Skin epidermis (tissue), 12 donors: ENCODE results near the gene COX5B.
A peak's percentile ranks its signal among the peaks of the same experiment; 100 is the strongest.
"Not testable (repeated sequence)": the region's sequence is repeated elsewhere in the genome, so short reads cannot be mapped to it uniquely, and the experiment has no call there.

Source experiments
- H3K27ac ChIP-seq, 21 experiments: fragments of 200-600 bp; sonication (generic) in 11 of 21; one replicate each; pipeline ENCODE4 v1.5.0; 2020; ENCODE audit warnings: mild to moderate bottlenecking in 3 of 21, inconsistent platforms in 2 of 21, moderate library complexity in 2 of 21
- H3K4me3 ChIP-seq, 7 experiments: fragments of 200-600 bp; sonication (generic) in 2 of 7; one replicate each; pipeline ENCODE4 v1.5.0; 2020; ENCODE audit warnings: inconsistent platforms in 2 of 7, mild to moderate bottlenecking in 2 of 7, moderate library complexity in 1 of 7

The COX5B gene

DNA sequence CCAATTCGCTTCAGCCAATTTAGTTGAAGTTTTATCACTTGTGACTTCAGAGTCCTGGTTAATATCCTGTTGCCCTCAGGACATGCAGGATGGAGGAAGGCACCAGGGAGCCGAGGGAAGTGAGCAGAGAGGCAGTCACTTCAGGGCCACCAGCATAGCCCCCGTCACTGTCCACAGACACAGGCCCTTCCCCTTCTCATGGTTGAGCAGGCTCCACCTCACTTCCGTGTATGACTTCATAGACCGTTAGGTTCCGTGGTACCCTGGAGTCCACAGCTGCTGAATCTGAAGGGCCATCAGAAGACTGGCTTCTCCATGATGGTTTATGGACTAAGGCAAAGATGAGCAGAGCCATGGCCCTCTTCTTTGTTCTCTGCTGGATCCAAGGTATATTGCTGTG lies 23.6 kb downstream of the COX5B start, which contains the start of gene C2orf92:
TSS of gene C2orf92 (plus strand) at position 266 of the 400 bp plus-strand sequence. CDS start at position 342, 76 bp downstream.
- no peak within 1 kb of the TSS for H3K27ac ChIP-seq
- no peak within 1 kb of the TSS for H3K4me3 ChIP-seq

GRCh38 chr2:97670471-97670870 lies 24.6 kb downstream of the COX5B start:
- Histone ChIP-seq H3K4me3 (no peak overlapping the region), H3K27ac (no peak overlapping the region)

GRCh38 chr2:97671526-97671925 lies 25.7 kb downstream of the COX5B start:
- H3K4me3 ChIP-seq = no peak overlapping the region

GRCh38 chr2:97672606-97673140 lies 26.8 kb downstream of the COX5B start:
- not testable (repeated sequence) for H3K27ac ChIP-seq, H3K4me3 ChIP-seq

More at GRCh38 chr2:97671526-97671925, 25.7 kb downstream of the COX5B start:
- H3K27ac ChIP-seq = no peak overlapping the region

- no peak overlapping the region for H3K4me3 ChIP-seq
- H3K27ac ChIP-seq = no peak overlapping the region
These were observed 27.5 kb downstream of the COX5B start for GRCh38 chr2:97673182-97673914.

GRCh38 chr2:97673915-97674283 lies 28.0 kb downstream of the COX5B start:
- H3K27ac ChIP-seq = no peak overlapping the region
- H3K4me3 ChIP-seq = no peak overlapping the region

GRCh38 chr2:97675430-97676113 lies 29.7 kb downstream of the COX5B start:
- Histone ChIP-seq H3K4me3 (no peak overlapping the region), H3K27ac (no peak overlapping the region)

- no peak overlapping the region for H3K4me3 ChIP-seq
- H3K27ac ChIP-seq = no peak overlapping the region
These were observed 30.8 kb downstream of the COX5B start for GRCh38 chr2:97676620-97677019.

GRCh38 chr2:97677480-97677879 lies 31.6 kb downstream of the COX5B start:
- H3K27ac ChIP-seq = no peak overlapping the region

GRCh38 chr2:97678298-97678697 lies 32.4 kb downstream of the COX5B start:
- Histone ChIP-seq H3K27ac (no peak overlapping the region), H3K4me3 (no peak overlapping the region)

More at GRCh38 chr2:97677480-97677879, 31.6 kb downstream of the COX5B start:
- H3K4me3 ChIP-seq = no peak overlapping the region

DNA sequence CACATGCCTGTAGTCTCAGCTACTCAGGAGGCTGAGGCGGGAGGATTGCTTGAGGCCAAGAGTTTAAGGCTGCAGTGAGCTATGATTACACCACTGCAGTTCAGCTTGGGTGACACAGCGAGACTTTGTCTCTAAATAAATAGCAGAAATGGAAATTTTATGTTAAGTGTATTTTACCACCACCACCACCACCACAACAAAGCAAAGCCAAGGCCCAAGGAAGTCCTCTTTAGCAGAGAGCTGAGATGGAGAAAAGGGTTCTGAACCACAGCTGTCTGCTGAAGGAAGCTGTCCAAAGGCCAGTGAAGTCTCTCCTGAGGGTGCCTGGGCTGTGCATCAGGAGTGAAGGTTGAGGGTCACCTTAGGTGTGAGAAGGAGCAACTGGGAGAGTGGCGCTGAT lies 41.4 kb downstream of the COX5B start:
- H3K27ac ChIP-seq, H3K4me3 ChIP-seq: not testable (repeated sequence)

DNA sequence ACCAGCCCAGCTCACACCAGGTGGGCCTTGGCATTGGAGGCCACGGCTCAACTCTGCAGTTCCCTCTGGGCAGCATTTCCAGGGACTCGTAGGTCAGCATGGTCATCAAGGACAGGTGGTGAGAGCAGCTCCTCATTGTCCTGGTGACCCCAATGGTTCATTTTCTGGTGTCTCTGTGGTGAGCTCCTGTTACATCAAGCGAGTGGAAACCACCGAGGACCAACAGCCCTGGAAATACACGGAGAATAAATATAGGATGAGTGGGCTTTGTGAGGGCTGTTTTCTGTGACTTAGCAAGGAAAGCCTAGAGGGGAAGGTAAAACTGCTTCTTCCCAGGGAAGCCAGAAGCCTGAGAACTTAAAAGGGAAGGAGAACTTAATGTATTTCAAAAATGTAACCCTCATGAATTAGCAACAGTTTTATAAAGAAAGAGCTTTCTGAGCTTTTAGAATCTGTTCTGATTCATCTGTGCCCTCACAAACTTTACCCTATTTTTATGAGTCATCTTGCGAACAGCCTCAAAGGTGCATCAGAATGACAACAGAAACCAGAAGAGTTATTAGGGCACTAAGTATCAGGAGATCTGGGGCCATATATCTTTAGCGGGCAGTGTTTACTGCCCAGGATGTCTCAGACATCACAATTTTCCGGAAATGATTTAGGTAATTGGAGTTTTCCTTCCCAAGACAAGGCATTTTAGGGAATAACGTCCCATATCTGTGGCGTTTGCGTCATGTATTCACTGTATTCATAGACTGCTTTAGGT lies 42.4 kb downstream of the COX5B start:
- Histone ChIP-seq H3K27ac (peak overlapping the region in 1 of 21 experiments; percentile 51), H3K4me3 (no peak overlapping the region)

DNA sequence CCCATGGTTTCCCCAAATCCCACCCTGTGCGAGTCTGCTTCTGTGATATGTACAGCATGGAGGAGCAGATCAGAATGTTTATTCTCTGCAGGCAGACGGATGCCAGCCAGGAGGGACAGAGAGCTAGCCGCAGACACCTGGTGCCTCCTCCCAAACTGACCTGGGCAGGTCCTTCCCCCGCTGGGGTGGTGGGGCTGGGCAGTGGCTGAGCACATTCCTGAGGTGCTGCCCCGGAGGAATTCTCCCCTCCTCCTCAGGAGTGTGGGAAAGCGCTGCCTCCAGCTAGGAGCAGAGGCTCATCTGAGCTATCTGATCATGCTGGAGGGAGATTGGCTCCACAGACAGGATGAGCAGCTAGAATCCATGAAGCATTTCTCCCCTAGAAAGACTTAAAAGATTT lies 45.3 kb downstream of the COX5B start:
- no peak overlapping the region for H3K27ac ChIP-seq
- no peak overlapping the region for H3K4me3 ChIP-seq

DNA sequence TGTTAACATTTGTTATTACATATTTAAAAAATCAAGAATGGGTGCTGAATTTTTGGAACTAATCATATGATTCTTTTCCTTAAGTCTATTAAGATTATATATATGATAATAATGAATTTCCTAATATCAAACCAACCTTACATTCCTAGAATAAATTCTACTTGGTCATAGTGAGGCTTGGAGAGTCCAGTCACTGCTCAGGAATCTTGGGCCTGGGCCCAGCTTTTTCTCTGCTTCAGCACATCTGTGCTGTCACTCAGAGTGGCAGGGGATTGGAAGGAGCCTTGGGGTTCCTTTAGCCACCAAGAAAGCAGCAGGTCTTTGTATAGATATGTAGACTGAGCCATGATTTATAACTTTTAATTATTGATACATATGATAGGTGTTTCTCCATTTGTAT lies 47.6 kb downstream of the COX5B start:
- H3K4me3 ChIP-seq = no peak overlapping the region
- H3K27ac ChIP-seq = no peak overlapping the region

- no peak overlapping the region for H3K4me3 ChIP-seq
- no peak overlapping the region for H3K27ac ChIP-seq
These were observed 49.9 kb downstream of the COX5B start for GRCh38 chr2:97695744-97696143.

DNA sequence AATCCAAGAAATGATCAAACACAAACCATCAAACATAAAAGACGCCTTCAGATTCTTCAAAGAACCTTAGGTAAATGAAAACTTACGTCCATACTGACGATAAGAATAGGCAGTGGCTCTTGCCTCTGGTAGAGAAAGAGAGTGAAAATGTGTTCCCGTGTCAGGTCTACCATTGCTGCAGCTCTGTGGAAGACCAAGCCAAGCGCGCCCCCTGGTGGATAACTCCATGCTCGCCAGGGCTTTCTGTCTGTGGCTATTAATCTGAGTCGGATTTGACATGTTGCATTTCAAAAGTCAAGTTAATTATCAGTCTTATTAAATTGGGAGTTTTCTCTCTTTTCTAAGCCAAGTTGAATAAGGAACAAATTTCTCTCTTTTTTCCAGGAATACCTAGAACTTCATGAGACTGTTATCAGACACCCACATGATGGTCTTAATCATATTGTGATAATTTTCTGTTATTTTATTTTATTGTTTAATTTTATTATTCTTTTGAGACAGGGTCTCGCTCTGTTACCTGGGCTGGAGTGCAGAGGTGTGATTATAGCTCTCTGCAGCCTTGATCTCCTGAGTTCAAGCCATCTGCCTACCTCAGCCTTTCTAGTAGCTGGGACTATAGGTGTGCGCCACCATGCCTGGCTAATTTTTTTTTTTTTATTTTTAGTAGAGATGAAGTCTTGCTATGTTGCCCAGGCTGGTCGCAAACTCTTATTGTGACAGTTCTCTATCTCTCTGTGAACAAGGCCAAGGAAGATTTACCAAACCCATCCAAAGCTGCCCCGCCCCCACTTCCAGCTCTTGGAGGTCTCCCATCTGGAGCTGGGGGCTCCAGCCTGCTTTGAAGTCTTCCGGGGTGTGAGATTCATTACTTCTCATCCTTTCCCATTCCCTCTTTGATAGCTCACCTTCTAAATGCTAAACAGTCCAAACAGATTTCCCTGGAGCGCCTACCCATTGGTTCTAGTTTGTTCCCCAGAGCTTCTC lies 51.7 kb downstream of the COX5B start:
- Histone ChIP-seq H3K4me3 (no peak overlapping the region), H3K27ac (no peak overlapping the region)
